HFFc6 (cell line): ENCODE measurements around the gene GRK2. TPM values are rescaled to one million over a fixed set of nuclear protein-coding genes. Genes with fewer than 3 reads are reported as not detected.

Experiments used
- DNase-seq: peaks from one replicate; pipeline ENCODE4 v3.0.0-alpha.2; 2018
- H3K27ac Mint-ChIP-seq: 2 replicates; pipeline ENCODE4 v1.8.0; 2020; ENCODE audit warnings: mild to moderate bottlenecking, mixed read lengths
- H3K27me3 Mint-ChIP-seq: 2 replicates; pipeline ENCODE4 v1.8.0; 2021; ENCODE audit warnings: mild to moderate bottlenecking, moderate library complexity, mixed read lengths; ENCODE audit not compliant: insufficient read depth
- H3K36me3 Mint-ChIP-seq: 2 replicates; pipeline ENCODE4 v1.8.0; 2021; ENCODE audit warnings: low read depth, mixed read lengths
- H3K4me1 Mint-ChIP-seq: 2 replicates; pipeline ENCODE4 v1.8.0; 2020; ENCODE audit warnings: low read depth, mixed read lengths
- H3K4me3 Mint-ChIP-seq: 2 replicates; pipeline ENCODE4 v1.8.0; 2020; ENCODE audit warnings: mild to moderate bottlenecking, moderate library complexity, mixed read lengths
- H3K9me3 Mint-ChIP-seq: 2 replicates; pipeline ENCODE4 v1.8.0; 2020; ENCODE audit warnings: mild to moderate bottlenecking, mixed read lengths
- total RNA-seq, 6 experiments: library from RNA; stranded (reverse); fragmentation: NEBNext Ultra II Directional; extraction: Animal tissue kit (Norgen Biotek cat#: 25700); gene quantifications; 2 replicates in 1 of 6; 3 replicates in 5 of 6; pipeline ENCODE4 v1.2.3, GENCODE V29; 2021
- TF ChIP-seq, protein P1 (sequence below): fragments of 200-600 bp; sonication (generic); IDR thresholded peaks from 2 replicates; pipeline ENCODE4 v1.5.0; 2021; ENCODE audit warnings: antibody characterized with exemption, mild to moderate bottlenecking

GRK2 gene
- total RNA-seq, 6 experiments from 2014 or later = 26.2 to 35.5 (median 32.1) TPM

GRCh38 chr11:67301951-67302516 is 35.8 kb downstream of the GRK2 start:
- H3K4me3 Mint-ChIP-seq = peak overlapping the region; percentile 30; the same call in 1 of the 2 replicates
- H3K27me3 Mint-ChIP-seq = no peaks in the 10 kb centered on the region
- TF ChIP-seq, protein P1, sequence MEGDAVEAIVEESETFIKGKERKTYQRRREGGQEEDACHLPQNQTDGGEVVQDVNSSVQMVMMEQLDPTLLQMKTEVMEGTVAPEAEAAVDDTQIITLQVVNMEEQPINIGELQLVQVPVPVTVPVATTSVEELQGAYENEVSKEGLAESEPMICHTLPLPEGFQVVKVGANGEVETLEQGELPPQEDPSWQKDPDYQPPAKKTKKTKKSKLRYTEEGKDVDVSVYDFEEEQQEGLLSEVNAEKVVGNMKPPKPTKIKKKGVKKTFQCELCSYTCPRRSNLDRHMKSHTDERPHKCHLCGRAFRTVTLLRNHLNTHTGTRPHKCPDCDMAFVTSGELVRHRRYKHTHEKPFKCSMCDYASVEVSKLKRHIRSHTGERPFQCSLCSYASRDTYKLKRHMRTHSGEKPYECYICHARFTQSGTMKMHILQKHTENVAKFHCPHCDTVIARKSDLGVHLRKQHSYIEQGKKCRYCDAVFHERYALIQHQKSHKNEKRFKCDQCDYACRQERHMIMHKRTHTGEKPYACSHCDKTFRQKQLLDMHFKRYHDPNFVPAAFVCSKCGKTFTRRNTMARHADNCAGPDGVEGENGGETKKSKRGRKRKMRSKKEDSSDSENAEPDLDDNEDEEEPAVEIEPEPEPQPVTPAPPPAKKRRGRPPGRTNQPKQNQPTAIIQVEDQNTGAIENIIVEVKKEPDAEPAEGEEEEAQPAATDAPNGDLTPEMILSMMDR = no peak
- H3K27ac Mint-ChIP-seq = no peak overlapping the region
- H3K36me3 Mint-ChIP-seq = peaks cover 7% of the 10 kb centered on the region
- 0 out of 2 replicates have a peak, but pooled peaks cover 1% of the 10 kb centered on the region for H3K9me3 Mint-ChIP-seq
- DNase-seq = no peak
- peaks cover 5% of the 10 kb centered on the region; the same call in 1 of the 2 replicates for H3K4me1 Mint-ChIP-seq

DNA sequence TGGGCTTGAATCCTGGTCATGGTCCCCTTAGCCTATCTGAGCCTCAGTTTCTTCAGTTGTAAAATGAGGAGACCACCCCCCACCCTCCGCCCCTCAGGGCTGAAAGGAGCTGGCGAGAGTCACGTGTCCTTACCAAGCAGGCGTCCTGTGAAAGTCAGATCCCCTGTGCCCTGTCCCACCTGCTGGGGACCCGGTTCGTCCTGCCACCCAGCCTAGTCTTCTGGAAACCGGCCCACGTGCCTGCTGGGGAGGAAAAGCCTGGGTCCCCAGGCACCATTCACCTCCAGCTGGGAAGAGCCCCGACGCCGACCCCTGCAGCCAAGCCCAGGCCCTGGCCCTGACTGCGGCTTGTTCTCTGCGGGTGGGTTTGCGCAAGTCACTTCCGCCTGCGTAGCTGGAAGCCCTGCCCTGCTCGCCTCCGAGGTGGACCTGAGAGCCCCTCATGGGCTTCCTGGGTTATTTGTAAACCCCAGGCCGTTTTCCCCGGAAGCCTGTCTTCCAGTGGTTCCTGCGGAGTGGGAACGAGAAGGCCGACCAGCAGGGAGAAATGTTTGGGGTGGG is 36.4 kb downstream of the GRK2 start:
- TF ChIP-seq, protein P1 = no peak
- Mint-ChIP-seq H3K4me3 (peak overlapping the region; percentile 30; the same call in 1 of the 2 replicates), H3K27me3 (no peaks in the 10 kb centered on the region), H3K4me1 (peaks cover 5% of the 10 kb centered on the region; the same call in 1 of the 2 replicates), H3K27ac (peak overlapping the region; percentile 18; the same call in 1 of the 2 replicates), H3K36me3 (peaks cover 5% of the 10 kb centered on the region), H3K9me3 (no peaks in the 10 kb centered on the region)
- DNase-seq = no peak

- Mint-ChIP-seq H3K36me3 (peaks cover 4% of the 10 kb centered on the region), H3K27ac (peak within 1 kb of the TSS; percentile 18; the same call in 1 of the 2 replicates), H3K4me1 (peaks cover 5% of the 10 kb centered on the region; the same call in 1 of the 2 replicates), H3K4me3 (peak within 1 kb of the TSS; percentile 65), H3K27me3 (no peaks in the 10 kb centered on the region), H3K9me3 (no peaks in the 10 kb centered on the region)
- DNase-seq = peak; percentile 31
- TF ChIP-seq, protein P1 = no peak
Observed at GRCh38 chr11:67303132-67303834, 37.0 kb downstream of the GRK2 start, which contains the start of gene SSH3. SSH3 (plus strand) TSS chr11:67303530; CDS start chr11:67303626, 96 bp downstream.

DNA sequence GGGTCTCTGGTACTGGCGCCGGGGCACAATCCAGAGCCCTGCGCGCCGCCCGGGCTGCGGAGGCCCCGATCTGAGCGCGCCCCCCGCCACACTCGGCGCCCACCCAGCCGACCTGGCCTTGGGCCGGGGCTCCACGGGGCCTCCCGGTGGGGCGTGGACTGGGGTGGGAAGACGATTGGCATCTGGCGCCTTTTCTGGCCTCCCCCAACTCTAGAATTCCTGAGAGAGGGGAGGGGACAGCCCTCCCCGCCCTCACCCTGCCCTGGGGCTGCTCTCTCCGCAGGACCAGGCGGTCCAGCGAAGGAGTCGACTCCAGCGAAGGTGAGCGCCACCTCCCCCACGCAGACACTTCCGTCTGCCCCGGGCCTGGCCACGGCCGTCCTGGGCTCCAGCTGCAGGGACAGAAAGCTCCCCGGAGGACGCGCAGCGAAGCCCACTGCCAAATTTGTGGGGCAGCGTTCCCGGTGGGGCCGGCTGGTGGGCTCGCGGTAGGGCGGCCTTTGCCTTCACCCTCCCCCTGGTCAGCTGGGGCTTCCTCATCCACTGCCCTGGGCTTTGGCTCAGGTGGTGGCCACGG is 37.6 kb downstream of the GRK2 start:
- Mint-ChIP-seq H3K27ac (no peak overlapping the region), H3K27me3 (no peaks in the 10 kb centered on the region), H3K36me3 (no peaks in the 10 kb centered on the region; the same call in 1 of the 2 replicates), H3K4me3 (peak overlapping the region; percentile 65), H3K4me1 (peaks cover 5% of the 10 kb centered on the region; the same call in 1 of the 2 replicates), H3K9me3 (no peaks in the 10 kb centered on the region)
- no peak for DNase-seq
- TF ChIP-seq, protein P1 = no peak

DNA sequence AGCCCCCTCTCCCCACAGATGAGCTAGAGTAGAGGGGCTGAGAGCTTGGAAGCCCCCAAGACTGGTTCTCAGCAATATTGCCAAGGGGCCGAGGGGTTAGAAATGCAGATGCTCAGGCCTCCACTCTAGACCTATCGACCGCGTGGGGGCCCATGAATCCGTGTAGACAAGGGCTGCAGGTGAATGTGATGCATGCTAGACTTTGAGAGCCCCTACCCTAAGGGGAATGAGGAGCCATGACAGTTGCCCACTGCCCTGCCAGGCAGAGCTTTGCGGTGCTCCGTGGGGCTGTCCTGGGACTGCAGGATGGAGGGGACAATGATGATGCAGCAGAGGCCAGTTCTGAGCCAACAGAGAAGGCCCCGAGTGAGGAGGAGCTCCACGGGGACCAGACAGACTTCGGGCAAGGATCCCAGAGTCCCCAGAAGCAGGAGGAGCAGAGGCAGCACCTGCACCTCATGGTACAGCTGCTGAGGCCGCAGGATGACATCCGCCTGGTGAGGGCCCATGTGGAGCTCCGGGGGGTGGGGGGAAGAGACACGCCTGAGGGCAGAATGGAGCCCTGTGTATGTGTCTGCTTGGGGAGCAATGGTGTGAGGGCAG is 38.3 kb downstream of the GRK2 start:
- Mint-ChIP-seq H3K4me1 (peaks cover 5% of the 10 kb centered on the region; the same call in 1 of the 2 replicates), H3K9me3 (no peaks in the 10 kb centered on the region), H3K36me3 (no peaks in the 10 kb centered on the region; the same call in 1 of the 2 replicates), H3K4me3 (peak overlapping the region; percentile 65), H3K27me3 (no peaks in the 10 kb centered on the region), H3K27ac (no peak overlapping the region)
- DNase-seq = no peak
- TF ChIP-seq, protein P1 = no peak
